Measurements from ENCODE around the gene ASMT.

The ASMT gene

GRCh38 chrX:1593286-1594271 lies 21.3 kb upstream of the ASMT start:
- Histone ChIP-seq H2AFZ (ENCODE audit: low read depth, low read length, severe bottlenecking) (no peak overlapping the region), H3F3A (ENCODE audit: insufficient read depth) (peaks cover 6% of the 10 kb centered on the region; the same call in 1 of the 2 replicates), H3K4me2 (ENCODE audit: low read depth, low read length, poor library complexity, severe bottlenecking) (peak overlapping the region; percentile 69), H3K27ac (ENCODE audit: low read depth, low read length) (no peak overlapping the region), H3K9me3 (ENCODE audit: insufficient read depth, low read length) (no peaks in the 10 kb centered on the region), H3K9me2 (replicated peaks; ENCODE audit: insufficient read depth, low read length) (no peaks in the 10 kb centered on the region), H4K20me1 (ENCODE audit: low read depth, low read length) (no peaks in the 10 kb centered on the region), H3K27me3 (ENCODE audit: low read length) (no peaks in the 10 kb centered on the region), H3K9ac (ENCODE audit: low read length) (no peak overlapping the region), H3K36me3 (ENCODE audit: low read length) (no peaks in the 10 kb centered on the region), H3K79me2 (ENCODE audit: insufficient read depth, low read length) (peaks cover 22% of the 10 kb centered on the region), H3K4me3 (ENCODE audit: insufficient read depth, low read length, poor library complexity, severe bottlenecking) (no peak overlapping the region)
- TF ChIP-seq CTCF (IDR thresholded peaks at IDR 0.05; ENCODE audit: insufficient read depth, low read length, poor library complexity, severe bottlenecking) = no peak
- TF ChIP-seq EZH2phosphoT487 (conservative IDR thresholded peaks at IDR 0.05; ENCODE audit: low read length) = no peak

- no peak overlapping the region for H2AFZ ChIP-seq (ENCODE audit: low read depth, low read length, severe bottlenecking)
- TF ChIP-seq EZH2phosphoT487 (conservative IDR thresholded peaks at IDR 0.05; ENCODE audit: low read length) (no peak), CTCF (IDR thresholded peaks at IDR 0.05; ENCODE audit: insufficient read depth, low read length, poor library complexity, severe bottlenecking) (no peak)
- no peak overlapping the region for H3K4me2 ChIP-seq (ENCODE audit: low read depth, low read length, poor library complexity, severe bottlenecking)
- no peaks in the 10 kb centered on the region for H3K27me3 ChIP-seq (ENCODE audit: low read length)
- no peaks in the 10 kb centered on the region for H3K9me2 ChIP-seq (replicated peaks; ENCODE audit: insufficient read depth, low read length)
- H3K27ac ChIP-seq (ENCODE audit: low read depth, low read length) = no peak overlapping the region
- H3K79me2 ChIP-seq (ENCODE audit: insufficient read depth, low read length) = peaks cover 22% of the 10 kb centered on the region
- H4K20me1 ChIP-seq (ENCODE audit: low read depth, low read length) = no peaks in the 10 kb centered on the region
- no peak overlapping the region for H3K9ac ChIP-seq (ENCODE audit: low read length)
- no peaks in the 10 kb centered on the region for H3K9me3 ChIP-seq (ENCODE audit: insufficient read depth, low read length)
- H3F3A ChIP-seq (ENCODE audit: insufficient read depth) = no peaks in the 10 kb centered on the region
- no peaks in the 10 kb centered on the region for H3K36me3 ChIP-seq (ENCODE audit: low read length)
- H3K4me3 ChIP-seq (ENCODE audit: insufficient read depth, low read length, poor library complexity, severe bottlenecking) = no peak overlapping the region
Measured at GRCh38 chrX:1595711-1596060, 19.2 kb upstream of the ASMT start.

- H3K27me3 ChIP-seq (ENCODE audit: low read length) = no peaks in the 10 kb centered on the region
- H3F3A ChIP-seq (ENCODE audit: insufficient read depth) = no peaks in the 10 kb centered on the region
- H3K4me3 ChIP-seq (ENCODE audit: insufficient read depth, low read length, poor library complexity, severe bottlenecking) = no peak overlapping the region
- no peaks in the 10 kb centered on the region for H4K20me1 ChIP-seq (ENCODE audit: low read depth, low read length)
- TF ChIP-seq CTCF (IDR thresholded peaks at IDR 0.05; ENCODE audit: insufficient read depth, low read length, poor library complexity, severe bottlenecking) (no peak), EZH2phosphoT487 (conservative IDR thresholded peaks at IDR 0.05; ENCODE audit: low read length) (no peak)
- peaks cover 20% of the 10 kb centered on the region for H3K79me2 ChIP-seq (ENCODE audit: insufficient read depth, low read length)
- no peaks in the 10 kb centered on the region for H3K36me3 ChIP-seq (ENCODE audit: low read length)
- no peak overlapping the region for H2AFZ ChIP-seq (ENCODE audit: low read depth, low read length, severe bottlenecking)
- no peaks in the 10 kb centered on the region for H3K9me2 ChIP-seq (replicated peaks; ENCODE audit: insufficient read depth, low read length)
- no peaks in the 10 kb centered on the region for H3K9me3 ChIP-seq (ENCODE audit: insufficient read depth, low read length)
- no peak overlapping the region for H3K4me2 ChIP-seq (ENCODE audit: low read depth, low read length, poor library complexity, severe bottlenecking)
- H3K9ac ChIP-seq (ENCODE audit: low read length) = no peak overlapping the region
- no peak overlapping the region for H3K27ac ChIP-seq (ENCODE audit: low read depth, low read length)
Measured at GRCh38 chrX:1596676-1597344, 18.0 kb upstream of the ASMT start.
